Mesenchymal stem cell (in vitro differentiated cells and primary cell): ENCODE data around the gene ANTXRL.

ENCODE experiments used
- DNase-seq: peaks from one replicate; pipeline ENCODE4 v3.0.0-alpha.2; 2013
- H2AFZ ChIP-seq: one replicate; pipeline ENCODE4 v1.6.1; 2013; ENCODE audit warnings: low read depth, mild to moderate bottlenecking, control low read depth, inconsistent platforms, low read length, moderate library complexity
- H2AK5ac ChIP-seq: 2 replicates; pipeline ENCODE4 v1.6.1; 2013; ENCODE audit warnings: low read length, moderate library complexity, mild to moderate bottlenecking, inconsistent platforms; ENCODE audit not compliant: severe bottlenecking
- H2BK120ac ChIP-seq: one replicate; pipeline ENCODE4 v1.6.1; 2013; ENCODE audit warnings: low read depth, mild to moderate bottlenecking, inconsistent platforms, low read length, moderate library complexity
- H2BK12ac ChIP-seq, 2 experiments: one replicate each; pipeline ENCODE4 v1.6.1; 2013; ENCODE audit warnings: inconsistent platforms in 2 of 2, low read length in 2 of 2, mild to moderate bottlenecking in 2 of 2, moderate library complexity in 2 of 2, control low read depth in 1 of 2
- H2BK15ac ChIP-seq: one replicate; pipeline ENCODE4 v1.6.1; 2013; ENCODE audit warnings: mild to moderate bottlenecking, low read depth, inconsistent platforms; ENCODE audit not compliant: poor library complexity, severe bottlenecking
- H2BK5ac ChIP-seq: 2 replicates; pipeline ENCODE4 v1.6.1; 2013; ENCODE audit warnings: low read depth, mild to moderate bottlenecking, low read length, control low read depth, inconsistent platforms; ENCODE audit not compliant: poor library complexity, severe bottlenecking
- H3K14ac ChIP-seq, 2 experiments: one replicate each; pipeline ENCODE4 v1.6.1; 2013; ENCODE audit warnings: inconsistent platforms in 2 of 2, low read length in 2 of 2, control low read depth in 1 of 2, mild to moderate bottlenecking in 1 of 2, moderate library complexity in 1 of 2
- H3K18ac ChIP-seq, 2 experiments: one replicate each; pipeline ENCODE4 v1.6.1; 2013; ENCODE audit warnings: inconsistent platforms in 2 of 2, low read length in 2 of 2, control low read depth in 1 of 2, low read depth in 1 of 2, mild to moderate bottlenecking in 1 of 2
- H3K23ac ChIP-seq, 2 experiments: one replicate each; pipeline ENCODE4 v1.6.1; 2013; ENCODE audit warnings: inconsistent platforms in 2 of 2, low read length in 2 of 2, mild to moderate bottlenecking in 2 of 2, moderate library complexity in 2 of 2, control low read depth in 1 of 2
- H3K27ac ChIP-seq: 2 replicates; pipeline ENCODE4 v1.5.1; 2013; ENCODE audit warnings: mild to moderate bottlenecking, moderate library complexity, low read length, control low read depth, inconsistent platforms; ENCODE audit not compliant: poor library complexity, severe bottlenecking
- H3K27me3 ChIP-seq, 2 experiments: 2 replicates each; pipeline versions ENCODE4 v1.6.1 to v1.7.0; 2013; ENCODE audit warnings: low read length in 2 of 2, mild to moderate bottlenecking in 2 of 2, moderate library complexity in 2 of 2, control low read depth in 1 of 2, inconsistent platforms in 1 of 2; ENCODE audit not compliant: control insufficient read depth in 1 of 2, insufficient read depth in 1 of 2
- H3K36me3 ChIP-seq, 2 experiments: 2 replicates each; pipeline versions ENCODE4 v1.6.1 to v1.7.0; 2013; ENCODE audit warnings: low read length in 2 of 2, control low read depth in 1 of 2, inconsistent platforms in 1 of 2, low read depth in 1 of 2, mild to moderate bottlenecking in 1 of 2; ENCODE audit not compliant: insufficient read depth in 2 of 2, control insufficient read depth in 1 of 2
- H3K4ac ChIP-seq, 2 experiments: one replicate each; pipeline ENCODE4 v1.6.1; 2013; ENCODE audit warnings: inconsistent platforms in 2 of 2, low read length in 2 of 2, mild to moderate bottlenecking in 2 of 2, moderate library complexity in 2 of 2, control low read depth in 1 of 2, low read depth in 1 of 2
- H3K4me1 ChIP-seq: 2 replicates; pipeline ENCODE4 v1.6.1; 2013; ENCODE audit warnings: low read depth, low read length, control low read depth; ENCODE audit not compliant: control insufficient read depth, insufficient read depth
- H3K4me2 ChIP-seq: 2 replicates; pipeline ENCODE4 v1.6.1; 2013; ENCODE audit warnings: low read length, mild to moderate bottlenecking, inconsistent platforms; ENCODE audit not compliant: poor library complexity, severe bottlenecking
- H3K4me3 ChIP-seq, 2 experiments: 2 replicates each; pipeline versions ENCODE4 v1.5.1 to v1.7.0; 2013; ENCODE audit warnings: low read length in 2 of 2, mild to moderate bottlenecking in 2 of 2, control low read depth in 1 of 2, low read depth in 1 of 2; ENCODE audit not compliant: insufficient read depth in 1 of 2
- H3K79me1 ChIP-seq: replicated peaks from 2 replicates; pipeline ENCODE4 v1.6.1; 2013; ENCODE audit warnings: mild to moderate bottlenecking, control low read depth, low read length, inconsistent platforms; ENCODE audit not compliant: poor library complexity, severe bottlenecking
- H3K9ac ChIP-seq: 2 replicates; pipeline ENCODE4 v1.7.0; 2013; ENCODE audit warnings: mild to moderate bottlenecking, low read length, moderate library complexity
- H3K9me3 ChIP-seq: 2 replicates; pipeline ENCODE4 v1.7.0; 2013; ENCODE audit warnings: mild to moderate bottlenecking, low read length; ENCODE audit not compliant: control insufficient read depth
- H4K8ac ChIP-seq: one replicate; pipeline ENCODE4 v1.6.1; 2013; ENCODE audit warnings: inconsistent platforms, mild to moderate bottlenecking, low read length, moderate library complexity
- H4K91ac ChIP-seq: one replicate; pipeline ENCODE4 v1.6.1; 2013; ENCODE audit warnings: mild to moderate bottlenecking, low read length, inconsistent platforms
- WGBS: methylation state at CpG from one replicate; pipeline ENCODE4 v1.1.7; 2013; ENCODE audit warnings: mixed read lengths; 5-methylcytosine and 5-hydroxymethylcytosine counted together

The ANTXRL gene

GRCh38 chr10:46319389-46319788, 32.6 kb downstream of the ANTXRL start:
- no peak overlapping the region for H2AFZ ChIP-seq
- no peaks in the 10 kb centered on the region for H3K79me1 ChIP-seq
- H4K91ac ChIP-seq, result no peak overlapping the region
- DNase-seq, result no peak
- no peak overlapping the region for H3K4me2 ChIP-seq
- H3K23ac ChIP-seq, result no peak overlapping the region
- H3K14ac ChIP-seq, result no peak overlapping the region
- H2AK5ac ChIP-seq, result no peak overlapping the region
- H3K4ac ChIP-seq, result no peak overlapping the region
- H3K4me3 ChIP-seq, result no peak overlapping the region
- H3K9me3 ChIP-seq, result peaks cover 5% of the 10 kb centered on the region
- no peak overlapping the region for H3K9ac ChIP-seq
- no peak overlapping the region for H2BK5ac ChIP-seq
- H3K4me1 ChIP-seq, result no peaks in the 10 kb centered on the region
- H2BK12ac ChIP-seq, result no peak overlapping the region
- no peak overlapping the region for H2BK120ac ChIP-seq
- no peak overlapping the region for H2BK15ac ChIP-seq
- no peak overlapping the region for H3K18ac ChIP-seq
- WGBS, result 87% methylated on average over 3 of the region's 3 CpGs
- H3K36me3 ChIP-seq, result no peaks in the 10 kb centered on the region
- no peak overlapping the region for H3K27ac ChIP-seq
- no peak overlapping the region for H4K8ac ChIP-seq
- H3K27me3 ChIP-seq, result peaks cover 34 to 46% of the 10 kb centered on the region in 2 experiments

- Histone ChIP-seq H4K91ac (no peak overlapping the region), H3K14ac (no peak overlapping the region), H3K4me3 (no peak overlapping the region), H3K9me3 (peaks cover 5% of the 10 kb centered on the region), H3K18ac (no peak overlapping the region), H3K36me3 (no peaks in the 10 kb centered on the region), H3K4me1 (no peaks in the 10 kb centered on the region), H2BK15ac (no peak overlapping the region), H2BK12ac (no peak overlapping the region), H2BK120ac (no peak overlapping the region), H3K4ac (no peak overlapping the region), H3K9ac (no peak overlapping the region), H3K79me1 (no peaks in the 10 kb centered on the region), H3K27me3 (peaks cover 28 to 48% of the 10 kb centered on the region in 2 experiments), H2AFZ (no peak overlapping the region), H2AK5ac (no peak overlapping the region), H3K27ac (no peak overlapping the region), H3K4me2 (no peak overlapping the region), H3K23ac (no peak overlapping the region), H2BK5ac (no peak overlapping the region), H4K8ac (no peak overlapping the region)
- DNase-seq, result no peak
- 95% methylated on average over 4 of the region's 4 CpGs for WGBS
Measured at GRCh38 chr10:46321770-46322169, 35.0 kb downstream of the ANTXRL start.

- H3K9ac ChIP-seq, result no peak overlapping the region
- H3K27me3 ChIP-seq, result peaks cover 27 to 46% of the 10 kb centered on the region in 2 experiments
- no peaks in the 10 kb centered on the region for H3K79me1 ChIP-seq
- H2BK120ac ChIP-seq, result no peak overlapping the region
- no peak overlapping the region for H3K18ac ChIP-seq
- no peak overlapping the region for H3K23ac ChIP-seq
- no peak overlapping the region for H4K8ac ChIP-seq
- no peak overlapping the region for H3K4me2 ChIP-seq
- no peak for DNase-seq
- no peaks in the 10 kb centered on the region for H3K4me1 ChIP-seq
- WGBS, result 97% methylated on average over 4 of the region's 4 CpGs
- H3K36me3 ChIP-seq, result no peaks in the 10 kb centered on the region
- no peak overlapping the region for H3K27ac ChIP-seq
- H2AK5ac ChIP-seq, result no peak overlapping the region
- H4K91ac ChIP-seq, result no peak overlapping the region
- no peak overlapping the region for H3K14ac ChIP-seq
- no peak overlapping the region for H2AFZ ChIP-seq
- peaks cover 5% of the 10 kb centered on the region for H3K9me3 ChIP-seq
- no peak overlapping the region for H3K4me3 ChIP-seq
- H2BK5ac ChIP-seq, result no peak overlapping the region
- no peak overlapping the region for H2BK12ac ChIP-seq
- no peak overlapping the region for H3K4ac ChIP-seq
- no peak overlapping the region for H2BK15ac ChIP-seq
Measured at GRCh38 chr10:46323176-46323575, 36.4 kb downstream of the ANTXRL start.

- Histone ChIP-seq H2AK5ac (no peak overlapping the region), H3K4me1 (peaks cover 4% of the 10 kb centered on the region), H3K14ac (no peak overlapping the region), H3K27ac (no peak overlapping the region), H3K4me2 (no peak overlapping the region), H3K79me1 (no peaks in the 10 kb centered on the region), H3K18ac (no peak overlapping the region), H4K91ac (no peak overlapping the region), H2BK120ac (no peak overlapping the region), H3K27me3 (peaks cover 41 to 50% of the 10 kb centered on the region in 2 experiments), H3K4me3 (no peak overlapping the region), H3K9me3 (peaks cover under 1% of the 10 kb centered on the region), H3K9ac (no peak overlapping the region), H3K23ac (no peak overlapping the region), H2BK12ac (no peak overlapping the region), H2BK5ac (no peak overlapping the region), H2AFZ (no peak overlapping the region), H4K8ac (no peak overlapping the region), H3K36me3 (no peaks in the 10 kb centered on the region), H2BK15ac (no peak overlapping the region), H3K4ac (no peak overlapping the region)
- 86% methylated on average over 1 of the region's 1 CpG for WGBS
- DNase-seq, result no peak
Measured at GRCh38 chr10:46325021-46325420, 38.2 kb downstream of the ANTXRL start.
